HFFc6 (cell line): Measurements from ENCODE around the gene DEFB115. TPM values are rescaled to one million over a fixed set of nuclear protein-coding genes. Genes with fewer than 3 reads are reported as not detected.

Experiments used
- DNase-seq: peaks from one replicate; pipeline ENCODE4 v3.0.0-alpha.2; 2018
- H3K27ac Mint-ChIP-seq: 2 replicates; pipeline ENCODE4 v1.8.0; 2020; ENCODE audit warnings: mild to moderate bottlenecking, mixed read lengths
- H3K27me3 Mint-ChIP-seq: 2 replicates; pipeline ENCODE4 v1.8.0; 2021; ENCODE audit warnings: mild to moderate bottlenecking, moderate library complexity, mixed read lengths; ENCODE audit not compliant: insufficient read depth
- H3K36me3 Mint-ChIP-seq: 2 replicates; pipeline ENCODE4 v1.8.0; 2021; ENCODE audit warnings: low read depth, mixed read lengths
- H3K4me1 Mint-ChIP-seq: 2 replicates; pipeline ENCODE4 v1.8.0; 2020; ENCODE audit warnings: low read depth, mixed read lengths
- H3K4me3 Mint-ChIP-seq: 2 replicates; pipeline ENCODE4 v1.8.0; 2020; ENCODE audit warnings: mild to moderate bottlenecking, moderate library complexity, mixed read lengths
- H3K9me3 Mint-ChIP-seq: 2 replicates; pipeline ENCODE4 v1.8.0; 2020; ENCODE audit warnings: mild to moderate bottlenecking, mixed read lengths
- CTCF ChIP-seq: fragments of 200-600 bp; sonication (generic); IDR thresholded peaks from 2 replicates; pipeline ENCODE4 v1.5.0; 2021; ENCODE audit warnings: antibody characterized with exemption, mild to moderate bottlenecking
- long read RNA-seq: library from polyadenylated mRNA; unstranded; transcript quantifications from one replicate; pipeline ENCODE4 v2.0.0, GENCODE V29; 2019
- total RNA-seq, 6 experiments: library from RNA; stranded (reverse); fragmentation: NEBNext Ultra II Directional; extraction: Animal tissue kit (Norgen Biotek cat#: 25700); gene quantifications; 2 replicates in 1 of 6; 3 replicates in 5 of 6; pipeline ENCODE4 v1.2.3, GENCODE V29; 2021

Gene DEFB115
- total RNA-seq: not detected
- long read RNA-seq: 0 reads

GRCh38 chr20:31257364-31257763 is at the start of gene DEFB115:
Gene DEFB115 (plus strand): TSS chr20:31257664. CDS start chr20:31257664, 0 bp downstream.
- DNase-seq: no peak
- TF ChIP-seq CTCF: no peak
- no peaks in the 10 kb centered on the region for H3K4me1 Mint-ChIP-seq
- H3K9me3 Mint-ChIP-seq: peaks cover 19% of the 10 kb centered on the region
- no peak within 1 kb of the TSS for H3K27ac Mint-ChIP-seq
- no peaks in the 10 kb centered on the region for H3K27me3 Mint-ChIP-seq
- no peak within 1 kb of the TSS for H3K4me3 Mint-ChIP-seq
- no peaks in the 10 kb centered on the region for H3K36me3 Mint-ChIP-seq

- no peak overlapping the region for H3K27ac Mint-ChIP-seq
- no peak for TF ChIP-seq CTCF
- no peaks in the 10 kb centered on the region for H3K27me3 Mint-ChIP-seq
- DNase-seq: no peak
- no peaks in the 10 kb centered on the region for H3K4me1 Mint-ChIP-seq
- no peaks in the 10 kb centered on the region for H3K36me3 Mint-ChIP-seq
- H3K9me3 Mint-ChIP-seq: no peaks in the 10 kb centered on the region
- no peak overlapping the region for H3K4me3 Mint-ChIP-seq
These were observed 20.5 kb upstream of the DEFB115 start for GRCh38 chr20:31236953-31237352.

- no peak for DNase-seq
- no peak overlapping the region for H3K27ac Mint-ChIP-seq
- no peak for TF ChIP-seq CTCF
- no peaks in the 10 kb centered on the region for H3K9me3 Mint-ChIP-seq
- H3K4me3 Mint-ChIP-seq: no peak overlapping the region
- no peaks in the 10 kb centered on the region for H3K4me1 Mint-ChIP-seq
- H3K27me3 Mint-ChIP-seq: no peaks in the 10 kb centered on the region
- H3K36me3 Mint-ChIP-seq: no peaks in the 10 kb centered on the region
These were observed 19.7 kb upstream of the DEFB115 start for GRCh38 chr20:31237763-31238162.

GRCh38 chr20:31239139-31239538 is 18.3 kb upstream of the DEFB115 start:
- no peaks in the 10 kb centered on the region for H3K27me3 Mint-ChIP-seq
- H3K9me3 Mint-ChIP-seq: no peaks in the 10 kb centered on the region
- H3K27ac Mint-ChIP-seq: no peak overlapping the region
- H3K4me3 Mint-ChIP-seq: no peak overlapping the region
- no peaks in the 10 kb centered on the region for H3K36me3 Mint-ChIP-seq
- no peak for DNase-seq
- TF ChIP-seq CTCF: no peak
- no peaks in the 10 kb centered on the region for H3K4me1 Mint-ChIP-seq

GRCh38 chr20:31256959-31257358 is 505 bp upstream of the DEFB115 start:
- Mint-ChIP-seq H3K27me3 (no peaks in the 10 kb centered on the region), H3K4me3 (no peak overlapping the region), H3K9me3 (peaks cover 19% of the 10 kb centered on the region), H3K27ac (no peak overlapping the region), H3K4me1 (no peaks in the 10 kb centered on the region), H3K36me3 (no peaks in the 10 kb centered on the region)
- DNase-seq: no peak
- TF ChIP-seq CTCF: no peak
